ENCODE measurements around the gene DEFB131B. TPM values are rescaled to one million over a fixed set of nuclear protein-coding genes. Genes with fewer than 3 reads are reported as not detected.
"Not testable (repeated sequence)": the region's sequence is repeated elsewhere in the genome, so short reads cannot be mapped to it uniquely, and the experiment has no call there.

DEFB131B gene
- total and polyA plus RNA-seq, 5 experiments from 2014 or later = not detected

DNA sequence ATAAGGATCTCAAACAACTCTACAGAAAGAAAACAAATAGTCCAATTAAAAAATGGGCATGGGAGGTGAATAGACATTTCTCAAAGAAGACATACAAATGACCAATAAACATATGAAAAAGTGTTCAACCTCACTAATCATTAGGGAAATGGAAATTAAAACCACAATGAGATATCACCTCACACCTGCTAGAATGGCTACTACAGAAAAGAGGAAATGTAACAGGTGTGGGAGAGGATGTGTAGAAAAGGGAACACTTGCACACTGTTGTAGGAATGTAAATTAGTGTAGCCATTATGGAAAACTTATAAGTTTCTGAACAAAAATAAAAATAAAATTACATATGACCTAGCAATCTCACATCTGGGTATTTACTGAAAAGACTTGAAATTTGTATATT, 7.6 kb upstream of the DEFB131B start:
- H3K9me3 Mint-ChIP-seq, H3K27me3 Mint-ChIP-seq, ATAC-seq, H3K4me1 Mint-ChIP-seq, POLR2A ChIA-PET, DNase-seq, H3K4me3 Mint-ChIP-seq: not testable (repeated sequence)
- Mint-ChIP-seq H3K27ac (peak overlapping the region in 1 of 10 donors; percentile 14), H3K36me3 (peaks cover 0 to 17% (median 16%) of the 10 kb centered on the region in 3 donors)

- H3K9me3 Mint-ChIP-seq, ATAC-seq, H3K4me3 Mint-ChIP-seq, DNase-seq, POLR2A ChIA-PET, H3K27me3 Mint-ChIP-seq, H3K4me1 Mint-ChIP-seq: not testable (repeated sequence)
- peak overlapping the region in 1 of 10 donors; percentile 49 for H3K27ac Mint-ChIP-seq
- peaks cover 5 to 41% (median 21%) of the 10 kb centered on the region in 3 donors for H3K36me3 Mint-ChIP-seq
Observed at GRCh38 chr11:71876262-71876661, 2.0 kb upstream of the DEFB131B start.

- H3K27me3 Mint-ChIP-seq, DNase-seq, H3K27ac Mint-ChIP-seq, ATAC-seq, POLR2A ChIA-PET, H3K4me3 Mint-ChIP-seq, H3K4me1 Mint-ChIP-seq, H3K9me3 Mint-ChIP-seq: not testable (repeated sequence)
- H3K36me3 Mint-ChIP-seq = peaks cover 0 to 22% (median 7%) of the 10 kb centered on the region in 3 donors
Observed at GRCh38 chr11:71885806-71886205, 7.6 kb downstream of the DEFB131B start.

GRCh38 chr11:71888335-71889010, 10.2 kb downstream of the DEFB131B start:
- ATAC-seq, H3K27me3 Mint-ChIP-seq, H3K4me1 Mint-ChIP-seq, H3K4me3 Mint-ChIP-seq, DNase-seq, H3K27ac Mint-ChIP-seq, H3K9me3 Mint-ChIP-seq, POLR2A ChIA-PET: not testable (repeated sequence)
- peaks cover 0 to 11% (median 4%) of the 10 kb centered on the region in 3 donors for H3K36me3 Mint-ChIP-seq

GRCh38 chr11:71889181-71889872, 11.1 kb downstream of the DEFB131B start:
- H3K4me3 Mint-ChIP-seq, H3K27ac Mint-ChIP-seq, H3K4me1 Mint-ChIP-seq, POLR2A ChIA-PET, ATAC-seq, H3K27me3 Mint-ChIP-seq, DNase-seq: not testable (repeated sequence)
- H3K9me3 Mint-ChIP-seq = peaks cover 0 to 13% (median 2%) of the 10 kb centered on the region in 9 donors
- peaks cover 0 to 11% (median 4%) of the 10 kb centered on the region in 3 donors for H3K36me3 Mint-ChIP-seq

- Mint-ChIP-seq H3K27ac (no peak overlapping the region), H3K36me3 (peaks cover 14 to 29% (median 26%) of the 10 kb centered on the region in 3 donors), H3K9me3 (peaks cover 0 to 13% (median 2%) of the 10 kb centered on the region in 9 donors), H3K27me3 (no peaks in the 10 kb centered on the region), H3K4me3 (no peak overlapping the region), H3K4me1 (no peaks in the 10 kb centered on the region)
- ATAC-seq (no peak), DNase-seq (no peak)
- POLR2A ChIA-PET = no interaction called here
Observed at GRCh38 chr11:71895961-71896360, 17.7 kb downstream of the DEFB131B start.

DNA sequence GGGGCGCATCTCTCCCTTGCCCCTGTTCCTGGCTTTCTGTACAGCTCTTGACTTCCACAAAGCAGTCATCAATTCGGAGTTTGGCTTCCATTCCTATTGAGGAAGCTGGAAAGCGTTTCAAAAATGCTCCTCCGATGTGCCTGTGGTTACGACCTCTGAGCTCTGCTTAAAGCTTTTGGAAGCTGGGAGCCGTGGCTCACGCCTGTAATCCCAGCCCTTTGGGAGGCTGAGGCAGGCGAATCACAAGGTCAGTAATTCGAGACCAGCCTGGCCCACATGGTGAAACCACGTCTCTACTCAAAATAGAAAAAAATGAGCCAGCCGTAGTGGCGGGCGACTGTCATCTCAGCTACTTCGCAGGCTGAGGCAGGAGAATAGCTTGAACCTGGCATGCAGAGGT, 22.9 kb downstream of the DEFB131B start:
- H3K4me1 Mint-ChIP-seq, H3K27me3 Mint-ChIP-seq, ATAC-seq, H3K9me3 Mint-ChIP-seq, POLR2A ChIA-PET, H3K4me3 Mint-ChIP-seq, DNase-seq: not testable (repeated sequence)
- Mint-ChIP-seq H3K36me3 (peaks cover 16 to 43% (median 37%) of the 10 kb centered on the region in 3 donors), H3K27ac (peak overlapping the region in 1 of 10 donors; percentile 52)

DNA sequence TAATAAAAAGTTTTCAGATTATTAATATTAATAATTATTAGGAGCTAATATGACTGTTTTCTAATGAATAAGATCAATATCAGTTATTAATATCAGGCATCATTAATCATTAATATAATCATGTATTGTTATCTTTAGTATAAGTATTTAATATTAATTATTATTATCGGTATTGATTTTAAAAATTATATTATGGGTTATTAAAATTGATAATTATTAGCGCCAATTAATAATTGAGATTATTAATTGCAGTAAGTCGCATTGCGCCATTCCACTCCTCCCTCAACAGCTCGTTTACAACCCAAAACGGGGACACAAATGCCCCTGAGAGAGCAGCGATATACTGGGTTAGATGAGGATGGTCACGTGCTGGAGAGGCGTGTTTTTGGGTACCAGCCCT, 30.0 kb downstream of the DEFB131B start:
- no peak overlapping the region for H3K27ac Mint-ChIP-seq
- DNase-seq = no peak

GRCh38 chr11:71910775-71911174, 32.5 kb downstream of the DEFB131B start:
- H3K4me1 Mint-ChIP-seq, H3K27ac Mint-ChIP-seq, ATAC-seq, H3K9me3 Mint-ChIP-seq, H3K27me3 Mint-ChIP-seq, H3K4me3 Mint-ChIP-seq, DNase-seq, POLR2A ChIA-PET: not testable (repeated sequence)
- H3K36me3 Mint-ChIP-seq = peaks cover 4 to 72% (median 16%) of the 10 kb centered on the region in 3 donors

More for the DNA sequence above, 30.0 kb downstream of the DEFB131B start:
- no peaks in the 10 kb centered on the region for H3K27me3 Mint-ChIP-seq
- H3K9me3 Mint-ChIP-seq = no peaks in the 10 kb centered on the region
- POLR2A ChIA-PET = no interaction called here
- H3K4me1 Mint-ChIP-seq = no peaks in the 10 kb centered on the region
- H3K36me3 Mint-ChIP-seq = peaks cover 10 to 63% (median 24%) of the 10 kb centered on the region in 3 donors
- no peak overlapping the region for H3K4me3 Mint-ChIP-seq
- ATAC-seq = no peak

GRCh38 chr11:71911321-71911985, 33.2 kb downstream of the DEFB131B start:
- peak overlapping the region in 3 of 10 donors; percentile 9 to 53 (median 13) for H3K27ac Mint-ChIP-seq
- H3K4me3 Mint-ChIP-seq, DNase-seq, ATAC-seq, POLR2A ChIA-PET, H3K4me1 Mint-ChIP-seq, H3K27me3 Mint-ChIP-seq, H3K9me3 Mint-ChIP-seq: not testable (repeated sequence)
- H3K36me3 Mint-ChIP-seq = peaks cover 4 to 74% (median 20%) of the 10 kb centered on the region in 3 donors

DNA sequence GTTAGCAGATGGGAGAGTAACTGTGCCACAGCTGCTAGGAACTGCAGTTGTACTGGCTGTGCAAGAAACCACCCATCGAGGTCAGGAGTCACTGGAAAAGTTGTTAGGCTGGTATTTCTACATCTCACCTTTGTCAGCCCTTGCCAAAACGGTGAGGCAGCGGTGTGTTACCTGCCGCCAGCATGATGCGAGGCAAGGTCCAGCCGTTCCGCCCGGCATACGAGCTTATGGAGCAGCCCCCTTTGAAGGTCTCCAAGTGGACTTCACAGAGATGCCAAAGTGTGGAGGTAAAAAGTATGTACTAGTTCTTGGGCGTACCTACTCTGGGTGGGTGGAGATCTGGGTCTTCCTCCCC, 33.7 kb downstream of the DEFB131B start:
- H3K27ac Mint-ChIP-seq, H3K9me3 Mint-ChIP-seq, DNase-seq, H3K4me1 Mint-ChIP-seq, H3K4me3 Mint-ChIP-seq, H3K27me3 Mint-ChIP-seq, POLR2A ChIA-PET, ATAC-seq: not testable (repeated sequence)
- H3K36me3 Mint-ChIP-seq = peaks cover 4 to 73% (median 20%) of the 10 kb centered on the region in 3 donors

GRCh38 chr11:71913756-71914526, 35.7 kb downstream of the DEFB131B start:
- H3K4me1 Mint-ChIP-seq = peaks cover 0 to 5% (median 2%) of the 10 kb centered on the region in 4 donors
- H3K27me3 Mint-ChIP-seq = no peaks in the 10 kb centered on the region
- H3K9me3 Mint-ChIP-seq = no peaks in the 10 kb centered on the region
- POLR2A ChIA-PET = no interaction called here
- DNase-seq (no peak), ATAC-seq (no peak)
- H3K36me3 Mint-ChIP-seq = peaks cover 8 to 80% (median 24%) of the 10 kb centered on the region in 3 donors
- no peak overlapping the region for H3K4me3 Mint-ChIP-seq
- no peak overlapping the region for H3K27ac Mint-ChIP-seq
